GM21786 (cell line): ENCODE data around the gene CA11.
"Not testable (repeated sequence)": the region's sequence is repeated elsewhere in the genome, so short reads cannot be mapped to it uniquely, and the experiment has no call there.

Source experiments
- ATAC-seq: cut with Tn5 transposase; IDR thresholded peaks from one replicate; pipeline ENCODE4 v1.9.1; 2021; ENCODE audit not compliant: unreplicated experiment

Gene CA11

GRCh38 chr19:48644839-48645619 lies 958 bp downstream of the CA11 start:
- no peak for ATAC-seq

- no peak for ATAC-seq
Observed at GRCh38 chr19:48644355-48644754, 1.6 kb downstream of the CA11 start.

GRCh38 chr19:48642862-48643261 lies 3.1 kb downstream of the CA11 start:
- ATAC-seq, result no peak

GRCh38 chr19:48641850-48642249 lies 4.1 kb downstream of the CA11 start:
- no peak for ATAC-seq

- ATAC-seq, result no peak
Observed at GRCh38 chr19:48639483-48640375, 6.3 kb downstream of the CA11 start.

GRCh38 chr19:48638831-48639381 lies 7.1 kb downstream of the CA11 start:
- ATAC-seq, result no peak

- ATAC-seq, result peak; percentile 8
Observed at GRCh38 chr19:48637948-48638830, 7.8 kb downstream of the CA11 start.

- ATAC-seq, result peak; percentile 62
Observed at GRCh38 chr19:48637449-48637947, 8.5 kb downstream of the CA11 start.

GRCh38 chr19:48636859-48637448 lies 9.0 kb downstream of the CA11 start, which contains the start of gene DBP:
Gene DBP (minus strand): TSS chr19:48637379. CDS start chr19:48636994, 385 bp downstream.
- ATAC-seq, result no peak

GRCh38 chr19:48635966-48636858 lies 9.8 kb downstream of the CA11 start:
- ATAC-seq, result no peak

- ATAC-seq, result no peak
Observed at GRCh38 chr19:48635263-48635965, 10.6 kb downstream of the CA11 start.

GRCh38 chr19:48634424-48635262 lies 11.3 kb downstream of the CA11 start:
- ATAC-seq, result no peak

- ATAC-seq, result no peak
Observed at GRCh38 chr19:48634036-48634342, 12.0 kb downstream of the CA11 start.

GRCh38 chr19:48633148-48634035 lies 12.6 kb downstream of the CA11 start:
- no peak for ATAC-seq

- no peak for ATAC-seq
Observed at GRCh38 chr19:48632692-48633147, 13.3 kb downstream of the CA11 start.

- ATAC-seq, result not testable (repeated sequence)
Observed at GRCh38 chr19:48632286-48632685, 13.7 kb downstream of the CA11 start.

- ATAC-seq, result no peak
Observed at GRCh38 chr19:48631225-48631624, 14.8 kb downstream of the CA11 start.
